GM23338 (cell line): ENCODE results near the gene HOATZ. TPM values are rescaled to one million over a fixed set of nuclear protein-coding genes. Genes with fewer than 3 reads are reported as not detected.

Experiments used
- ATAC-seq: fragments of 200-7000 bp; cut with Tn5 transposase; 3 replicates; pipeline ENCODE4 v1.9.1; 2020
- DNase-seq: peaks from one replicate; pipeline ENCODE4 v3.0.0-alpha.2; 2015; ENCODE audit warnings: low spot score
- H2AFZ ChIP-seq: fragments of 200-600 bp; sonication (generic); 2 replicates; pipeline ENCODE4 v1.8.0; 2016; ENCODE audit warnings: antibody characterized with exemption, mild to moderate bottlenecking, moderate library complexity
- H3F3A ChIP-seq: fragments of 200-600 bp; sonication (generic); replicated peaks from 2 replicates; pipeline ENCODE4 v1.8.0; 2017; ENCODE audit warnings: antibody characterized with exemption, mixed run types, low read depth
- H3K27ac ChIP-seq: fragments of 200-600 bp; sonication (generic); 2 replicates; pipeline ENCODE4 v1.6.1; 2016; ENCODE audit warnings: low read depth
- H3K27me3 ChIP-seq: fragments of 200-600 bp; sonication (generic); 2 replicates; pipeline ENCODE4 v1.8.0; 2016; ENCODE audit warnings: mild to moderate bottlenecking, mixed run types, moderate library complexity; ENCODE audit not compliant: insufficient read depth
- H3K36me3 ChIP-seq: fragments of 200-600 bp; sonication (generic); 2 replicates; pipeline ENCODE4 v1.8.0; 2016; ENCODE audit warnings: mild to moderate bottlenecking; ENCODE audit not compliant: insufficient read depth
- H3K4me1 ChIP-seq: fragments of 200-600 bp; sonication (generic); 2 replicates; pipeline ENCODE4 v1.8.0; 2016; ENCODE audit warnings: mild to moderate bottlenecking, moderate library complexity; ENCODE audit not compliant: insufficient read depth
- H3K4me2 ChIP-seq: fragments of 200-600 bp; sonication (generic); 2 replicates; pipeline ENCODE4 v1.7.1; 2017; ENCODE audit warnings: mixed run types
- H3K4me3 ChIP-seq: fragments of 200-600 bp; sonication (generic); 2 replicates; pipeline ENCODE4 v1.6.1; 2016; ENCODE audit warnings: mixed run types
- H3K79me2 ChIP-seq: fragments of 200-600 bp; sonication (generic); replicated peaks from 2 replicates; pipeline ENCODE4 v1.8.0; 2017; ENCODE audit warnings: mild to moderate bottlenecking; ENCODE audit not compliant: insufficient read depth
- H3K9me2 ChIP-seq: fragments of 200-600 bp; sonication (generic); 2 replicates; pipeline ENCODE4 v1.8.0; 2017; ENCODE audit not compliant: insufficient read depth
- H4K20me1 ChIP-seq: fragments of 200-600 bp; sonication (generic); replicated peaks from 2 replicates; pipeline ENCODE4 v1.8.0; 2017; ENCODE audit warnings: mild to moderate bottlenecking; ENCODE audit not compliant: insufficient read depth
- H3K27ac Mint-ChIP-seq: 2 replicates; pipeline ENCODE4 v1.8.0; 2020; ENCODE audit warnings: inconsistent platforms, mild to moderate bottlenecking, moderate library complexity, mixed read lengths
- H3K27me3 Mint-ChIP-seq: 3 replicates; pipeline ENCODE4 v1.8.0; 2022; ENCODE audit warnings: low read depth, mild to moderate bottlenecking, moderate library complexity, mixed read lengths, inconsistent platforms; ENCODE audit not compliant: insufficient read depth, poor library complexity
- H3K36me3 Mint-ChIP-seq: 3 replicates; pipeline ENCODE4 v1.8.0; 2021; ENCODE audit warnings: low read depth, mild to moderate bottlenecking, inconsistent platforms, moderate library complexity, mixed read lengths
- H3K4me1 Mint-ChIP-seq: 3 replicates; pipeline ENCODE4 v1.8.0; 2020; ENCODE audit warnings: mild to moderate bottlenecking, inconsistent platforms, mixed read lengths
- H3K4me3 Mint-ChIP-seq: 3 replicates; pipeline ENCODE4 v1.8.0; 2021; ENCODE audit warnings: moderate library complexity, mild to moderate bottlenecking, inconsistent platforms, mixed read lengths
- H3K9me3 Mint-ChIP-seq: 3 replicates; pipeline ENCODE4 v1.8.0; 2020; ENCODE audit warnings: moderate library complexity, mild to moderate bottlenecking, inconsistent platforms, mixed read lengths
- CREB1 ChIP-seq: fragments of 250-450 bp; sonication (Bioruptor Pico); IDR thresholded peaks from 2 replicates; pipeline ENCODE4 v1.5.0; 2020; ENCODE audit warnings: low read depth, mild to moderate bottlenecking, moderate library complexity
- EZH2 ChIP-seq: fragments of 200-600 bp; sonication (generic); IDR thresholded peaks from one replicate; pipeline ENCODE4 v1.8.0; 2017; ENCODE audit warnings: antibody characterized with exemption, mild to moderate bottlenecking, low read depth; ENCODE audit not compliant: unreplicated experiment
- EZH2phosphoT487 ChIP-seq: fragments of 200-600 bp; sonication (generic); IDR thresholded peaks from one replicate; pipeline ENCODE4 v1.8.1; 2018; ENCODE audit warnings: antibody characterized with exemption; ENCODE audit not compliant: unreplicated experiment
- JUNB ChIP-seq: IDR thresholded peaks from one replicate; pipeline ENCODE4 v1.6.1; 2016; ENCODE audit warnings: antibody characterized with exemption; ENCODE audit not compliant: unreplicated experiment
- NANOG ChIP-seq: IDR thresholded peaks from 2 replicates; pipeline ENCODE4 v1.6.1; 2016; ENCODE audit warnings: antibody characterized with exemption, borderline replicate concordance
- POLR2AphosphoS5 ChIP-seq: IDR thresholded peaks from 2 replicates; pipeline ENCODE4 v1.6.1; 2016; ENCODE audit warnings: antibody characterized with exemption, low read depth
- STAT1 ChIP-seq: IDR thresholded peaks from one replicate; pipeline ENCODE4 v1.6.1; 2016; ENCODE audit warnings: antibody characterized with exemption; ENCODE audit not compliant: unreplicated experiment
- ZNF114 ChIP-seq: fragments of 250-450 bp; sonication (Bioruptor Pico); IDR thresholded peaks from 2 replicates; pipeline ENCODE4 v1.5.0; 2020; ENCODE audit warnings: mild to moderate bottlenecking, moderate library complexity
- ZNF331 ChIP-seq: fragments of 250-450 bp; sonication (Bioruptor Pico); IDR thresholded peaks from 2 replicates; pipeline ENCODE4 v1.5.0; 2020; ENCODE audit warnings: low read depth, mild to moderate bottlenecking, moderate library complexity
- polyA plus RNA-seq: library from polyadenylated mRNA; unstranded; fragments of >200 nt; fragmentation: Nextera tagmentation; extraction: Ambion mirVana; gene quantifications from 2 replicates; pipeline ENCODE4 v1.2.1, GENCODE V29; 2016
- total RNA-seq: library from RNA; depleted of rRNA; stranded (reverse); fragments of >200 nt; shearing (Covaris generic); gene quantifications from 2 replicates; pipeline ENCODE4 v1.2.3, GENCODE V29; 2014
- TF ChIP-seq, protein P1 (sequence below): fragments of 250-450 bp; sonication (Bioruptor Pico); IDR thresholded peaks from 2 replicates; pipeline ENCODE4 v1.5.0; 2020; ENCODE audit warnings: mild to moderate bottlenecking, moderate library complexity
- TF ChIP-seq, protein P2 (sequence below): IDR thresholded peaks from one replicate; pipeline ENCODE4 v1.6.1; 2018; ENCODE audit warnings: antibody characterized with exemption; ENCODE audit not compliant: unreplicated experiment
- TF ChIP-seq, protein P3 (sequence below): IDR thresholded peaks from 2 replicates; pipeline ENCODE4 v1.6.1; 2016; ENCODE audit warnings: antibody characterized with exemption
- TF ChIP-seq, protein P4 (sequence below), 2 experiments: fragments of 200-600 bp in 1 of 2; sonication (generic) in 1 of 2; conservative IDR thresholded peaks; 2 replicates each; pipeline versions ENCODE4 v1.5.1 to v1.6.1; 2016 to 2017; ENCODE audit warnings: antibody characterized with exemption in 2 of 2, low read depth in 2 of 2, mild to moderate bottlenecking in 2 of 2, moderate library complexity in 1 of 2

HOATZ gene
- total and polyA plus RNA-seq, 2 experiments from 2014 or later = not detected

DNA sequence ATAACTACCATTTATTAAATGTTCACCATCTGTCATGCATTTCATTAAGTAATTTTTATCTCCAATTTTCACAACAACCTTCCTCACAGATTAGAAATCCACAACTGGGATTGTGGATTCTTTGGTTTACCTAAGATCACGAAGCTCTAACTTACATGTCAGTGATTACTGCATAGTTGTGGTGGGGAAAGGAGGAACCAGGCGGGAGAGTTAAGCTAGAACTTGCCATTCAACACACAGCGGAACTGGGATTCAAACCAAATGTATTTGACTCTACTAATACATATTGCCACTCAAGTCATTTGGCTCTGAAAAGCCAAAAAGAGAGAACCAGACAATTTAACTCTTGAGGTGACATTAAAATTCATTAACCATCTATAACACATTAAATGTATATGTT, 15.5 kb downstream of the HOATZ start:
- no peak overlapping the region for H3K27ac ChIP-seq
- DNase-seq = no peak
- Mint-ChIP-seq H3K36me3 (no peaks in the 10 kb centered on the region), H3K4me1 (peaks cover 12% of the 10 kb centered on the region; the same call in 2 of the 3 replicates), H3K27me3 (peaks cover 2% of the 10 kb centered on the region), H3K27ac (no peak overlapping the region), H3K9me3 (no peaks in the 10 kb centered on the region), H3K4me3 (no peak overlapping the region)
- no peak overlapping the region for H3K4me3 ChIP-seq
- H3K4me1 ChIP-seq = no peaks in the 10 kb centered on the region
- no peaks in the 10 kb centered on the region for H3F3A ChIP-seq
- H3K9me2 ChIP-seq = no peaks in the 10 kb centered on the region
- no peaks in the 10 kb centered on the region for H3K36me3 ChIP-seq
- no peaks in the 10 kb centered on the region for H3K79me2 ChIP-seq
- no peak overlapping the region for H2AFZ ChIP-seq
- no peak overlapping the region for H3K4me2 ChIP-seq
- ATAC-seq = no peak
- TF ChIP-seq, protein P1, sequence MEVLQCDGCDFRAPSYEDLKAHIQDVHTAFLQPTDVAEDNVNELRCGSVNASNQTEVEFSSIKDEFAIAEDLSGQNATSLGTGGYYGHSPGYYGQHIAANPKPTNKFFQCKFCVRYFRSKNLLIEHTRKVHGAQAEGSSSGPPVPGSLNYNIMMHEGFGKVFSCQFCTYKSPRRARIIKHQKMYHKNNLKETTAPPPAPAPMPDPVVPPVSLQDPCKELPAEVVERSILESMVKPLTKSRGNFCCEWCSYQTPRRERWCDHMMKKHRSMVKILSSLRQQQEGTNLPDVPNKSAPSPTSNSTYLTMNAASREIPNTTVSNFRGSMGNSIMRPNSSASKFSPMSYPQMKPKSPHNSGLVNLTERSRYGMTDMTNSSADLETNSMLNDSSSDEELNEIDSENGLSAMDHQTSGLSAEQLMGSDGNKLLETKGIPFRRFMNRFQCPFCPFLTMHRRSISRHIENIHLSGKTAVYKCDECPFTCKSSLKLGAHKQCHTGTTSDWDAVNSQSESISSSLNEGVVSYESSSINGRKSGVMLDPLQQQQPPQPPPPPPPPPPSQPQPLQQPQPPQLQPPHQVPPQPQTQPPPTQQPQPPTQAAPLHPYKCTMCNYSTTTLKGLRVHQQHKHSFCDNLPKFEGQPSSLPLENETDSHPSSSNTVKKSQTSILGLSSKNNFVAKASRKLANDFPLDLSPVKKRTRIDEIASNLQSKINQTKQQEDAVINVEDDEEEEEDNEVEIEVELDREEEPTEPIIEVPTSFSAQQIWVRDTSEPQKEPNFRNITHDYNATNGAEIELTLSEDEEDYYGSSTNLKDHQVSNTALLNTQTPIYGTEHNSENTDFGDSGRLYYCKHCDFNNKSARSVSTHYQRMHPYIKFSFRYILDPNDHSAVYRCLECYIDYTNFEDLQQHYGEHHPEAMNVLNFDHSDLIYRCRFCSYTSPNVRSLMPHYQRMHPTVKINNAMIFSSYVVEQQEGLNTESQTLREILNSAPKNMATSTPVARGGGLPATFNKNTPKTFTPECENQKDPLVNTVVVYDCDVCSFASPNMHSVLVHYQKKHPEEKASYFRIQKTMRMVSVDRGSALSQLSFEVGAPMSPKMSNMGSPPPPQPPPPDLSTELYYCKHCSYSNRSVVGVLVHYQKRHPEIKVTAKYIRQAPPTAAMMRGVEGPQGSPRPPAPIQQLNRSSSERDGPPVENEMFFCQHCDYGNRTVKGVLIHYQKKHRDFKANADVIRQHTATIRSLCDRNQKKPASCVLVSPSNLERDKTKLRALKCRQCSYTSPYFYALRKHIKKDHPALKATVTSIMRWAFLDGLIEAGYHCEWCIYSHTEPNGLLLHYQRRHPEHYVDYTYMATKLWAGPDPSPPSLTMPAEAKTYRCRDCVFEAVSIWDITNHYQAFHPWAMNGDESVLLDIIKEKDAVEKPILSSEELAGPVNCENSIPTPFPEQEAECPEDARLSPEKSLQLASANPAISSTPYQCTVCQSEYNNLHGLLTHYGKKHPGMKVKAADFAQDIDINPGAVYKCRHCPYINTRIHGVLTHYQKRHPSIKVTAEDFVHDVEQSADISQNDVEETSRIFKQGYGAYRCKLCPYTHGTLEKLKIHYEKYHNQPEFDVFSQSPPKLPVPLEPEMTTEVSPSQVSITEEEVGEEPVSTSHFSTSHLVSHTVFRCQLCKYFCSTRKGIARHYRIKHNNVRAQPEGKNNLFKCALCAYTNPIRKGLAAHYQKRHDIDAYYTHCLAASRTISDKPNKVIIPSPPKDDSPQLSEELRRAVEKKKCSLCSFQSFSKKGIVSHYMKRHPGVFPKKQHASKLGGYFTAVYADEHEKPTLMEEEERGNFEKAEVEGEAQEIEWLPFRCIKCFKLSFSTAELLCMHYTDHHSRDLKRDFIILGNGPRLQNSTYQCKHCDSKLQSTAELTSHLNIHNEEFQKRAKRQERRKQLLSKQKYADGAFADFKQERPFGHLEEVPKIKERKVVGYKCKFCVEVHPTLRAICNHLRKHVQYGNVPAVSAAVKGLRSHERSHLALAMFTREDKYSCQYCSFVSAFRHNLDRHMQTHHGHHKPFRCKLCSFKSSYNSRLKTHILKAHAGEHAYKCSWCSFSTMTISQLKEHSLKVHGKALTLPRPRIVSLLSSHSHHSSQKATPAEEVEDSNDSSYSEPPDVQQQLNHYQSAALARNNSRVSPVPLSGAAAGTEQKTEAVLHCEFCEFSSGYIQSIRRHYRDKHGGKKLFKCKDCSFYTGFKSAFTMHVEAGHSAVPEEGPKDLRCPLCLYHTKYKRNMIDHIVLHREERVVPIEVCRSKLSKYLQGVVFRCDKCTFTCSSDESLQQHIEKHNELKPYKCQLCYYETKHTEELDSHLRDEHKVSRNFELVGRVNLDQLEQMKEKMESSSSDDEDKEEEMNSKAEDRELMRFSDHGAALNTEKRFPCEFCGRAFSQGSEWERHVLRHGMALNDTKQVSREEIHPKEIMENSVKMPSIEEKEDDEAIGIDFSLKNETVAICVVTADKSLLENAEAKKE (CRISPR knock-in tag) = no peak
- no peak for TF ChIP-seq ZNF114 (CRISPR knock-in tag)
- TF ChIP-seq NANOG = no peak
- TF ChIP-seq, protein P2, sequence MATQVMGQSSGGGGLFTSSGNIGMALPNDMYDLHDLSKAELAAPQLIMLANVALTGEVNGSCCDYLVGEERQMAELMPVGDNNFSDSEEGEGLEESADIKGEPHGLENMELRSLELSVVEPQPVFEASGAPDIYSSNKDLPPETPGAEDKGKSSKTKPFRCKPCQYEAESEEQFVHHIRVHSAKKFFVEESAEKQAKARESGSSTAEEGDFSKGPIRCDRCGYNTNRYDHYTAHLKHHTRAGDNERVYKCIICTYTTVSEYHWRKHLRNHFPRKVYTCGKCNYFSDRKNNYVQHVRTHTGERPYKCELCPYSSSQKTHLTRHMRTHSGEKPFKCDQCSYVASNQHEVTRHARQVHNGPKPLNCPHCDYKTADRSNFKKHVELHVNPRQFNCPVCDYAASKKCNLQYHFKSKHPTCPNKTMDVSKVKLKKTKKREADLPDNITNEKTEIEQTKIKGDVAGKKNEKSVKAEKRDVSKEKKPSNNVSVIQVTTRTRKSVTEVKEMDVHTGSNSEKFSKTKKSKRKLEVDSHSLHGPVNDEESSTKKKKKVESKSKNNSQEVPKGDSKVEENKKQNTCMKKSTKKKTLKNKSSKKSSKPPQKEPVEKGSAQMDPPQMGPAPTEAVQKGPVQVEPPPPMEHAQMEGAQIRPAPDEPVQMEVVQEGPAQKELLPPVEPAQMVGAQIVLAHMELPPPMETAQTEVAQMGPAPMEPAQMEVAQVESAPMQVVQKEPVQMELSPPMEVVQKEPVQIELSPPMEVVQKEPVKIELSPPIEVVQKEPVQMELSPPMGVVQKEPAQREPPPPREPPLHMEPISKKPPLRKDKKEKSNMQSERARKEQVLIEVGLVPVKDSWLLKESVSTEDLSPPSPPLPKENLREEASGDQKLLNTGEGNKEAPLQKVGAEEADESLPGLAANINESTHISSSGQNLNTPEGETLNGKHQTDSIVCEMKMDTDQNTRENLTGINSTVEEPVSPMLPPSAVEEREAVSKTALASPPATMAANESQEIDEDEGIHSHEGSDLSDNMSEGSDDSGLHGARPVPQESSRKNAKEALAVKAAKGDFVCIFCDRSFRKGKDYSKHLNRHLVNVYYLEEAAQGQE = no peak
- no peak for TF ChIP-seq STAT1
- TF ChIP-seq POLR2AphosphoS5 = no peak
- TF ChIP-seq, protein P3, sequence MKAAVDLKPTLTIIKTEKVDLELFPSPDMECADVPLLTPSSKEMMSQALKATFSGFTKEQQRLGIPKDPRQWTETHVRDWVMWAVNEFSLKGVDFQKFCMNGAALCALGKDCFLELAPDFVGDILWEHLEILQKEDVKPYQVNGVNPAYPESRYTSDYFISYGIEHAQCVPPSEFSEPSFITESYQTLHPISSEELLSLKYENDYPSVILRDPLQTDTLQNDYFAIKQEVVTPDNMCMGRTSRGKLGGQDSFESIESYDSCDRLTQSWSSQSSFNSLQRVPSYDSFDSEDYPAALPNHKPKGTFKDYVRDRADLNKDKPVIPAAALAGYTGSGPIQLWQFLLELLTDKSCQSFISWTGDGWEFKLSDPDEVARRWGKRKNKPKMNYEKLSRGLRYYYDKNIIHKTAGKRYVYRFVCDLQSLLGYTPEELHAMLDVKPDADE = no peak
- TF ChIP-seq, protein P4, sequence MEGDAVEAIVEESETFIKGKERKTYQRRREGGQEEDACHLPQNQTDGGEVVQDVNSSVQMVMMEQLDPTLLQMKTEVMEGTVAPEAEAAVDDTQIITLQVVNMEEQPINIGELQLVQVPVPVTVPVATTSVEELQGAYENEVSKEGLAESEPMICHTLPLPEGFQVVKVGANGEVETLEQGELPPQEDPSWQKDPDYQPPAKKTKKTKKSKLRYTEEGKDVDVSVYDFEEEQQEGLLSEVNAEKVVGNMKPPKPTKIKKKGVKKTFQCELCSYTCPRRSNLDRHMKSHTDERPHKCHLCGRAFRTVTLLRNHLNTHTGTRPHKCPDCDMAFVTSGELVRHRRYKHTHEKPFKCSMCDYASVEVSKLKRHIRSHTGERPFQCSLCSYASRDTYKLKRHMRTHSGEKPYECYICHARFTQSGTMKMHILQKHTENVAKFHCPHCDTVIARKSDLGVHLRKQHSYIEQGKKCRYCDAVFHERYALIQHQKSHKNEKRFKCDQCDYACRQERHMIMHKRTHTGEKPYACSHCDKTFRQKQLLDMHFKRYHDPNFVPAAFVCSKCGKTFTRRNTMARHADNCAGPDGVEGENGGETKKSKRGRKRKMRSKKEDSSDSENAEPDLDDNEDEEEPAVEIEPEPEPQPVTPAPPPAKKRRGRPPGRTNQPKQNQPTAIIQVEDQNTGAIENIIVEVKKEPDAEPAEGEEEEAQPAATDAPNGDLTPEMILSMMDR (conservative IDR thresholded peaks at IDR 0.05; ENCODE audit: low read depth in 2 of 2) = no peak
- no peak for TF ChIP-seq CREB1 (CRISPR knock-in tag)
- TF ChIP-seq ZNF331 = no peak
- no peak for TF ChIP-seq EZH2phosphoT487
- TF ChIP-seq EZH2 = no peak
- no peak for TF ChIP-seq JUNB
- no peaks in the 10 kb centered on the region for H4K20me1 ChIP-seq
- no peaks in the 10 kb centered on the region for H3K27me3 ChIP-seq
